ENCODE data around the gene GADD45G. TPM values are rescaled to one million over a fixed set of nuclear protein-coding genes. Genes with fewer than 3 reads are reported as not detected.

The GADD45G gene
- total RNA-seq, 1 donor from 2014 or later = 19.8 TPM

DNA sequence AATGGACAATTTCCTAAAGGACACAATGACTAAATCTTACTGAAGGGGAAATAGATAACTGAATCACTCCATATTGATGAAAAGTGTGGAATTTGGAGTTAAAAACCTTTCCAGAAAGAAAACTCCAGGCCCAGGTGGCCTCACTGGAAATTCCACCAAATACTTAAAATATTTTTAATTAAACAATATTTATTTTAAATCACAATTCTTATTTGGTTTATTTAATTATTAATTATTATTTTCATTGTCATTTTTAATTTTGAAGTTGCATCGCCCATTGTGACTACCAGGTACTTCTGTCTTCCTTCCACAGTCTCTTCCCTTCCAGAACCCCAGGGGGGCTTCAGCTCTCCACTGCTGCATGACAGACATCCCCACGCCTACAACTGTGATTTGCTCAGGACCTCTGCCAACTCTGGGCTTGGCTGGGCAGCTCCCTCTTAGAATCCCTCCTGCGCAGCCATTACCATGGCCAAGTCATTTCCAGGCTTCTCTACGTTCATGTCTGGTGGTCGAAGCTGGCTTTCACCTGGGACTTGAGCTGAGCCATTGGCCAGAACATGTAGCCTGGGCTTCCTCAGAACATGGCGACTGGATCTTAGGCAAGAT lies 16.4 kb upstream of the GADD45G start:
- no peak for TF ChIP-seq CTCF (IDR thresholded peaks at IDR 0.05)
- peaks cover 3% of the 10 kb centered on the region for H3K27me3 ChIP-seq
- no peak overlapping the region for H3K4me3 ChIP-seq
- ATAC-seq = no peak
- intact Hi-C loops (cut with DNase I) = no loop called here
- H3K27ac ChIP-seq = no peak overlapping the region
- no peak for DNase-seq
- H3K9me3 ChIP-seq = no peaks in the 10 kb centered on the region
- H3K36me3 ChIP-seq = no peaks in the 10 kb centered on the region
- H3K4me1 ChIP-seq = no peaks in the 10 kb centered on the region

DNA sequence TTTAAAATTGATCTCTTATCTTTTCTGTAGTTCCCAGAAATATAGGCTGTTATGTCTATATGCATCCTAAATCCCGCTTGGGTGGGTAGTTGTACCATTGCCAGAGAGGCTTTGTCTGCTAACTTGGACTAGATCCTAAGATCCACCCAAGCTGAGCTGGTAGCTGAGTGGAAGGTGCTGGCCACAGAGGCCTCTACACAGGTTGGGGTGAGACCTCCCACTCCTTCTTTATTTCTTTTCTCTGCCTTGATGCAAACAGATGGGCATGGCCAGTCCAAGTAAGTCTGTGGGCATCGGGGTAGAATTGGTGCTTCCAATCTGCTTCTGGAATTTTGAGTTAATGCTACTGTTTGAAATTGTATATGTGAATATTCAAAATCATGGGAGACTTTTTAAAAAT lies 14.4 kb upstream of the GADD45G start:
- intact Hi-C loops (cut with DNase I) = no loop called here
- H3K36me3 ChIP-seq = no peaks in the 10 kb centered on the region
- no peak overlapping the region for H3K27ac ChIP-seq
- TF ChIP-seq CTCF (IDR thresholded peaks at IDR 0.05) = no peak
- H3K4me1 ChIP-seq = no peaks in the 10 kb centered on the region
- H3K27me3 ChIP-seq = no peaks in the 10 kb centered on the region
- no peak for DNase-seq
- H3K4me3 ChIP-seq = no peak overlapping the region
- H3K9me3 ChIP-seq = no peaks in the 10 kb centered on the region
- ATAC-seq = no peak

- Histone ChIP-seq H3K9me3 (no peaks in the 10 kb centered on the region), H3K27ac (no peak overlapping the region), H3K4me3 (no peak overlapping the region), H3K27me3 (no peaks in the 10 kb centered on the region), H3K36me3 (no peaks in the 10 kb centered on the region), H3K4me1 (no peaks in the 10 kb centered on the region)
- no peak for TF ChIP-seq CTCF (IDR thresholded peaks at IDR 0.05)
- DNase-seq (no peak), ATAC-seq (no peak)
- intact Hi-C loops (cut with DNase I) = no loop called here
Measured at GRCh38 chr9:89591274-89592212, 13.3 kb upstream of the GADD45G start.

- no peak for ATAC-seq
- intact Hi-C loops (cut with DNase I) = no loop called here
Measured at GRCh38 chr9:89592213-89592815, 12.5 kb upstream of the GADD45G start.

More at GRCh38 chr9:89592213-89592815, 12.5 kb upstream of the GADD45G start:
- no peaks in the 10 kb centered on the region for H3K4me1 ChIP-seq
- no peak for TF ChIP-seq CTCF (IDR thresholded peaks at IDR 0.05)
- no peaks in the 10 kb centered on the region for H3K27me3 ChIP-seq
- H3K9me3 ChIP-seq = no peaks in the 10 kb centered on the region
- no peaks in the 10 kb centered on the region for H3K36me3 ChIP-seq
- no peak for DNase-seq
- no peak overlapping the region for H3K27ac ChIP-seq
- H3K4me3 ChIP-seq = no peak overlapping the region

Measured in upper lobe of right lung (tissue), 1 donor.